ENCODE measurements around the gene MAGI1.

GRCh38 chr3:65516998-65517397 is 521.7 kb downstream of the MAGI1 start:
- TF ChIP-seq, protein P1, sequence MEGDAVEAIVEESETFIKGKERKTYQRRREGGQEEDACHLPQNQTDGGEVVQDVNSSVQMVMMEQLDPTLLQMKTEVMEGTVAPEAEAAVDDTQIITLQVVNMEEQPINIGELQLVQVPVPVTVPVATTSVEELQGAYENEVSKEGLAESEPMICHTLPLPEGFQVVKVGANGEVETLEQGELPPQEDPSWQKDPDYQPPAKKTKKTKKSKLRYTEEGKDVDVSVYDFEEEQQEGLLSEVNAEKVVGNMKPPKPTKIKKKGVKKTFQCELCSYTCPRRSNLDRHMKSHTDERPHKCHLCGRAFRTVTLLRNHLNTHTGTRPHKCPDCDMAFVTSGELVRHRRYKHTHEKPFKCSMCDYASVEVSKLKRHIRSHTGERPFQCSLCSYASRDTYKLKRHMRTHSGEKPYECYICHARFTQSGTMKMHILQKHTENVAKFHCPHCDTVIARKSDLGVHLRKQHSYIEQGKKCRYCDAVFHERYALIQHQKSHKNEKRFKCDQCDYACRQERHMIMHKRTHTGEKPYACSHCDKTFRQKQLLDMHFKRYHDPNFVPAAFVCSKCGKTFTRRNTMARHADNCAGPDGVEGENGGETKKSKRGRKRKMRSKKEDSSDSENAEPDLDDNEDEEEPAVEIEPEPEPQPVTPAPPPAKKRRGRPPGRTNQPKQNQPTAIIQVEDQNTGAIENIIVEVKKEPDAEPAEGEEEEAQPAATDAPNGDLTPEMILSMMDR (conservative IDR thresholded peaks at IDR 0.05; ENCODE audit: low read length): no peak
- TF ChIP-seq EZH2phosphoT487 (IDR thresholded peaks at IDR 0.05; ENCODE audit: borderline replicate concordance): no peak

Measured in Loucy (cell line).